ENCODE measurements around the gene NAGK. TPM values are rescaled to one million over a fixed set of nuclear protein-coding genes. Genes with fewer than 3 reads are reported as not detected.
"Not testable (repeated sequence)": the region's sequence is repeated elsewhere in the genome, so short reads cannot be mapped to it uniquely, and the experiment has no call there.

Gene NAGK
- 100 to 1,000 TPM in 1 of 3 donors, 10 to 100 TPM in 2; 64.5 to 105 (median 67.9) TPM for total RNA-seq
- long read RNA-seq, donor 1, transcript NAGK-229 (10 exons, 1,801 nt): major isoform, 30 of 42 reads
- long read RNA-seq, donor 1, partial matches to known transcripts: 1 of 42 reads
- long read RNA-seq, donor 1, other reads (novel, unspliced or antisense): 7 of 42 reads
- long read RNA-seq, donor 2, transcript NAGK-229 (10 exons, 1,801 nt): major isoform, 23 of 28 reads
- long read RNA-seq, donor 2, partial matches to known transcripts: 0 of 28 reads
- long read RNA-seq, donor 2, other reads (novel, unspliced or antisense): 4 of 28 reads

DNA sequence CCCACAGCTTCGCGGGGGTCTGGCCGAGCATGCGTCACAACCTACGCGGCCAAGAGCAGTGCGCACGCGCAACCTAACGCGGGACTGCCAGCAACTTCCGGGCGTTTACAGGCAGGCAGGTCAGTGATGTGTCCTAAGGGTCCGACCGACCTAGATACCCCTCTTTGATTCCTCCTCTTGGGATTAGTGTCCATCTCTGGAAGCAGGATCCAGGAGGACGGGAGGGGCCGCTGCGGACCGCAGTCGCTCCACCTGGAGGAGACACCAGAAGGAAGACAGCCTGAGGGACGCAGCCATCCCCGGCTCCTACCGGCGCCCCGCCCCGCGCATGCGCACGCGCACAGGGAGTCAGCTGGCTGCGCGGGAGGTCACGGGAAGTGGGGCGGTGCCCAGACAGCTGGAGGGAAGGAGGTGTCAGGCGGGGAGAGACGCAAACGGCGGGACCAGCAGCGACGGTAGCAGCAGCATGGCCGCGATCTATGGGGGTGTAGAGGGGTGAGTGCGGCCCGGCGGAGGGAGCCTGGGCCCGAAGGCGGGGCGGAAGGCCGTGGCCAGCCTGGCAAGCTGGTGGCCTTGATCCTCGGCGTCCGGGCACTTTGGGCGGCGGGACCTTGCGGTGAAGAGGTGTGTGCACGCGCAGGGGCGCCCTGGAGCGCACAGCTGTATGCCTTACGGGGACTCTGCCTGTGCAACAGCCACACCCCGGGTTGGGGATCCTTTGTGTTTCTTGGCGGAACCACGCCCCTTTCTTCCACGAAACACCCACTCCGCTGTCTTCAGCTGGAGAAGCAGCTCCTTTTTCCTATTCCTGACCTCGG, at the start of gene NAGK:
NAGK (plus strand) TSS at position 431 of the 818 bp plus-strand sequence; CDS start at position 467, 36 bp downstream.
- intact Hi-C loops (cut with DNase I, micrococcal nuclease): no loop called here
- no peaks in the 10 kb centered on the region for H3K9me3 ChIP-seq

DNA sequence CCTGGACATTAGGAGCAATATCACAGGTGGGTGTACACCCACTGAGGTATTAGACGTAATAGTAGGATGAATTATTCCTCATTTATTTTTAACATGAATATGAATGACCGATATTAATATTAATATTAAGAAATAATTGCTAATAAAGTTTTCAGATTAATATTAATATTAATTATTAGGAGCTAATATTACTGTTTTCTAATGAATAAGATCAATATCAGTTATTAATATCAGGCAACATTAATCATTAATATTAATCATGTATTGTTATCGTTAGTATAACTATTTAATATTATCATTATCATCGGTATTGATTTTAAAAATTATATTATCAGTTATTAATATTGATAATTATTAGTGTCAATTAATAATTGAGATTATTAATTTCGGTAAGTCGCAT, 48.5 kb upstream of the NAGK start:
- ATAC-seq; H3K36me3 ChIP-seq (ENCODE audit: low read depth); H3K4me1 ChIP-seq (ENCODE audit: low read depth); H3K9me3 ChIP-seq; H3K4me3 ChIP-seq; intact Hi-C loops (cut with DNase I, micrococcal nuclease); DNase-seq: not testable (repeated sequence)

More for the DNA sequence above, at the start of gene NAGK:
- Histone ChIP-seq H3K4me3 (peak within 1 kb of the TSS; percentile 38), H3K4me1 (ENCODE audit: low read depth) (peaks cover 27% of the 10 kb centered on the region), H3K36me3 (ENCODE audit: low read depth) (no peaks in the 10 kb centered on the region)
- TF ChIP-seq, protein P1, sequence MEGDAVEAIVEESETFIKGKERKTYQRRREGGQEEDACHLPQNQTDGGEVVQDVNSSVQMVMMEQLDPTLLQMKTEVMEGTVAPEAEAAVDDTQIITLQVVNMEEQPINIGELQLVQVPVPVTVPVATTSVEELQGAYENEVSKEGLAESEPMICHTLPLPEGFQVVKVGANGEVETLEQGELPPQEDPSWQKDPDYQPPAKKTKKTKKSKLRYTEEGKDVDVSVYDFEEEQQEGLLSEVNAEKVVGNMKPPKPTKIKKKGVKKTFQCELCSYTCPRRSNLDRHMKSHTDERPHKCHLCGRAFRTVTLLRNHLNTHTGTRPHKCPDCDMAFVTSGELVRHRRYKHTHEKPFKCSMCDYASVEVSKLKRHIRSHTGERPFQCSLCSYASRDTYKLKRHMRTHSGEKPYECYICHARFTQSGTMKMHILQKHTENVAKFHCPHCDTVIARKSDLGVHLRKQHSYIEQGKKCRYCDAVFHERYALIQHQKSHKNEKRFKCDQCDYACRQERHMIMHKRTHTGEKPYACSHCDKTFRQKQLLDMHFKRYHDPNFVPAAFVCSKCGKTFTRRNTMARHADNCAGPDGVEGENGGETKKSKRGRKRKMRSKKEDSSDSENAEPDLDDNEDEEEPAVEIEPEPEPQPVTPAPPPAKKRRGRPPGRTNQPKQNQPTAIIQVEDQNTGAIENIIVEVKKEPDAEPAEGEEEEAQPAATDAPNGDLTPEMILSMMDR (IDR thresholded peaks at IDR 0.05): no peak
- peak; percentile 94 for ATAC-seq
- peak; percentile 95 to 98 (median 98) for DNase-seq

DNA sequence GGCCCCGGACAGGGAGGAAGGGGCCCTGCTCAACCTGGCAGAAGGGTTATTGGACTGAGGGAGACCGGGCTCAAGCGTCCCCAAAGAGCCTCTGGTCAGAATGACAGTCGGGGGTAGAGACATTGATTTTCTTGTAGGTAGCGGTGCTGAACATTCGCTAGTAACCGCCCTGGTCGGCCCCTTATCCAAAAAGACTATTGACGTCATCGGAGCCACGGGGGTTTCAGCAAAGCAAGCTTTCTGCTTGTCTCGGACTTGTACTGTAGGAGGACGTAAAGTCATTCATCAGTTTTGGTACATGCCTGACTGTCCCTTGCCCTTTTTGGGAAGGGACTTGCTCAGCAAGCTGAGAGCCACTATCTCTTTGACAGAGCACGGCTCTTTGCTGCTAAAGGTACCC, 47.1 kb upstream of the NAGK start:
- DNase-seq; H3K4me3 ChIP-seq; H3K4me1 ChIP-seq (ENCODE audit: low read depth); ATAC-seq; H3K9me3 ChIP-seq; intact Hi-C loops (cut with DNase I, micrococcal nuclease); H3K36me3 ChIP-seq (ENCODE audit: low read depth): not testable (repeated sequence)

DNA sequence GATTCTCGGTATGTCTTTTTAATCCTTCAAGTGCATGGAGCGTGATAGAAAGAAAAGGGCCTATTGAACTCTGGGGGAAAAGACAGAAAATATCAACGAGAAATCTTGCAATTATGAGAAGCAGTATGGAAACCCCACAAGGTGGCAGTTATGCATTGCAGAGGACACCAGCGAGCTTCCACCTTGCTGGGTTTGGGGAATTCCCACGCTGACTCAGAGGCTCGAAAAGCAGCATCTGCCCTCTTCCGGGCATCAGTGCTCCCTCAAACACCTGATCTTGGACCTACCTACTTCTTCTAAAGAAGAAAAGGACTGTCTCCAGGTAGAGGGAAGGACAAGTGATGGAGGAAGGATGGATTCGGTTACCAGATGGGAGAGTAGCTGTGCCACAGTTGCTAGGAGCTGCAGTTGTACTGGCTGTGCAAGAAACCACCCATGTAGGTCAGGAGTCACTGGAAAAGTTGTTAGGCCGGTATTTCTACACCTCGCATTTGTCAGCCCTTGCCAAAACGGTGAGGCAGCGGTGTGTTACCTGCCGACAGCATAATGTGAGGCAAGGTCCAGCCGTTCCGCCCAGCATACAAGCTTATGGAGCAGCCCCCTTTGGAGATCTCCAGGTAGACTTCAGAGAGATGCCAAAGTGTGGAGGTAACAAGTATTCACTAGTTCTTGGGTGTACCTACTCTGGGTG, 44.8 kb upstream of the NAGK start:
- ATAC-seq; H3K4me1 ChIP-seq (ENCODE audit: low read depth); intact Hi-C loops (cut with DNase I, micrococcal nuclease); H3K36me3 ChIP-seq (ENCODE audit: low read depth); H3K4me3 ChIP-seq; H3K9me3 ChIP-seq: not testable (repeated sequence)
- peak in 2 of 3 donors; percentile 48 to 62 for DNase-seq

DNA sequence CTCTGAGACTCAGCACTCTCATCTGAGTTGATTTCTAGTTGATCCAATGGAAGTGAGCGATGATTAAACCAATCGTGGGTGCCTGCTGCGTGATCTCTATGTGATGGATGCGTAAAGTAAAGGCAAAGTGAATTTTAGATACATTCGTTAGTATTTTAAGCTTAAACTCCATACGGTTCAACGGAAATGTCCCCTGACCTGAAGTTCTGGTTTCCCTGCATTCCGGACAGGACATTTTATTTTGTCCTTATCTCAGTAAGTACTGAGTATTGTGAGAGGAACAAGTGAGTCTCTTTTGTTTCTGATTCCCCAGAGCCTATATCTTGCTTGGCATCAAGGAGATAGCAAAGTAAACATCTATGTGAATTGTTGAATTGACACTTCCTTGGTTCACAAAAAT, 32.2 kb upstream of the NAGK start:
- intact Hi-C loops (cut with DNase I, micrococcal nuclease); DNase-seq; H3K36me3 ChIP-seq (ENCODE audit: low read depth); H3K4me1 ChIP-seq (ENCODE audit: low read depth); H3K4me3 ChIP-seq; ATAC-seq; H3K9me3 ChIP-seq: not testable (repeated sequence)

DNA sequence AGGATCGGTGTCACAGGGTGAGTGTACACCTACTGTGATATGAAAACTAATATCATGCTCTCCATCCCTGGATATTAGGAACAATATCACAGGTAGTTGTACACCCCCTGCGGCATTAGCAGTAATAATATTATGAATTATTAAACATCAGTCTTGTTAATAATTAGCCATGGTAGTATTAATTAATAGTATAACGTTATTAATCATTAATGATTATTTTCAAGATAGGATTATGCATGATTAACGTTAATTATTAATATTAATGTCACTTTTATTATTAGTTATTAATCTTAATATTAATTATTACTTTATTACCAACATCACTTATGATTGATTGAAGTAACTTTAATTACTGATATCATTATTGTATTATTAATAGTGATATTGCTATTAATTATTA, 26.2 kb upstream of the NAGK start:
- ATAC-seq: no peak
- DNase-seq: no peak
- Histone ChIP-seq H3K4me1 (ENCODE audit: low read depth) (no peaks in the 10 kb centered on the region), H3K4me3 (no peak overlapping the region), H3K36me3 (ENCODE audit: low read depth) (no peaks in the 10 kb centered on the region), H3K9me3 (no peaks in the 10 kb centered on the region)
- intact Hi-C loops (cut with DNase I, micrococcal nuclease): no loop called here
- TF ChIP-seq, protein P1 (IDR thresholded peaks at IDR 0.05): no peak

DNA sequence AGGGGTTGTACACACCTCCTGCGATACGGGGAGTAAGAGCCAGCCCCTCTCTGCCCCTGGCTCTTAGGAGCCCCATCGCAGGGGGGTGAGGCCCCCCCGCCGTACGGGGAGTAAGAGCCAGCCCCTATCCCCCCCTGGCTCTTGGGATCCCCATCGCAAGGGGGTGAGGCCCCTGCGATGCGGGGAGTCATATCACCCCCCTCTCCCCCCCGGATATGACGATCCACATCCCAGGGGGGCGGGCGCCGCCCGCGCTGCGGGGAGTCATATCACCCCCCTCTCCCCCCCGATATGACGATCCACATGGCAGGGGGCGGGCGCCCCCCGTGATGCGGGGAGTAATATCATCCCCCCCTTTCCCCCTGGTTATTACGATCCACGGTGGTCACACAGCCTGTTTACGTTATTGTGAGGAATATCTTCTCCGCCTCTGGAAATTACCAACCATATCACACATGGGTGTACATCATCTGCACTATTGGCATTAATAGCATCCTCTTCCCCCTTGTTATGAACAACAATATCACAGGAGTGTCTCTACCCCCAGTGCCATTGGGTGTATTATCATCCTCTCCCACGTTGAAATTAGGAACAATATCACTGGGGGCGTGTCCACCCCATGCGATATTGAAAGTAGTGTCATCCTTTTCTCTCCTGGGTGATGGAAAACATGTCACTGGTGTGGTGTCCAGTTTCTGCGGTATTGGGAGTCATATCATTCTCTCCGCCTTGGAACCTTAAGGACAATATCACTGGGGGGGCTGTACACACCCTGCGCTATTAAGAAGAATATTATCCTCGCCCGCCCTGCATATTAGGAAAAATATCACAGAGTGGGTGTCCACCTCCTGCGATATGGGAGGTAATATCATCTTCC, 24.7 kb upstream of the NAGK start:
- H3K9me3 ChIP-seq: no peaks in the 10 kb centered on the region
- intact Hi-C loops (cut with DNase I, micrococcal nuclease): no loop called here

More for the DNA sequence above, 24.7 kb upstream of the NAGK start:
- no peak for DNase-seq
- no peaks in the 10 kb centered on the region for H3K36me3 ChIP-seq (ENCODE audit: low read depth)
- H3K4me1 ChIP-seq (ENCODE audit: low read depth): no peaks in the 10 kb centered on the region
- TF ChIP-seq, protein P1 (IDR thresholded peaks at IDR 0.05): no peak
- H3K4me3 ChIP-seq: no peak overlapping the region
- ATAC-seq: no peak

Measured in mucosa of descending colon (tissue), 3 donors.